Transverse colon (tissue), 4 donors: Measurements from ENCODE around the gene IFNGR2. TPM values are rescaled to one million over a fixed set of nuclear protein-coding genes. Genes with fewer than 3 reads are reported as not detected.

ENCODE experiments used
- DNase-seq: peaks from one replicate; pipeline ENCODE4 v3.0.0-alpha.2; 2019
- H3K27ac ChIP-seq, 4 donors: fragments of 200-600 bp; sonication (generic); 2 replicates each; pipeline ENCODE4 v1.5.1; 2016 to 2018; ENCODE audit warnings: inconsistent platforms in 4 of 4
- H3K27me3 ChIP-seq: fragments of 200-600 bp; sonication (generic); 2 replicates; pipeline ENCODE4 v1.5.1; 2017; ENCODE audit warnings: inconsistent platforms
- H3K36me3 ChIP-seq, 4 donors: fragments of 200-600 bp; sonication (generic); 2 replicates each; pipeline ENCODE4 v1.5.1; 2017 to 2019; ENCODE audit warnings: inconsistent platforms in 4 of 4
- H3K4me1 ChIP-seq, 4 donors: fragments of 200-600 bp; sonication (generic); 2 replicates each; pipeline ENCODE4 v1.5.1; 2017 to 2020; ENCODE audit warnings: inconsistent platforms in 4 of 4
- H3K4me3 ChIP-seq, 4 donors: fragments of 200-600 bp; sonication (generic); 1 replicate in 1 of 4; 2 replicates in 3 of 4; pipeline versions ENCODE4 v1.5.1 to v1.6.1; 2017 to 2019; ENCODE audit warnings: inconsistent platforms in 4 of 4
- H3K9me3 ChIP-seq, 2 donors: fragments of 200-600 bp; sonication (generic); 2 replicates each; pipeline ENCODE4 v1.5.1; 2017 to 2019; ENCODE audit warnings: inconsistent platforms in 2 of 2
- EP300 ChIP-seq: sonication (generic); formaldehyde crosslinking; IDR thresholded peaks from one replicate; pipeline ENCODE4 v1.6.1; 2017; ENCODE audit warnings: antibody characterized with exemption, low read depth
- POLR2A ChIP-seq: fragments of 450-650 bp; IDR thresholded peaks from one replicate; pipeline ENCODE4 v1.6.1; 2016; ENCODE audit warnings: antibody characterized with exemption, mild to moderate bottlenecking, moderate library complexity
- POLR2AphosphoS5 ChIP-seq, 3 donors: sonication (generic); formaldehyde crosslinking; IDR thresholded peaks; one replicate each; pipeline ENCODE4 v1.6.1; 2016; ENCODE audit warnings: antibody characterized with exemption in 3 of 3
- WGBS, 2 donors: methylation state at CpG; one replicate each; pipeline ENCODE4 v1.1.5; 2018; ENCODE audit warnings: low coverage in 1 of 2; 5-methylcytosine and 5-hydroxymethylcytosine counted together
- in situ Hi-C, 4 donors: fragments of 200-750 bp; cut with MboI; loops; one replicate each; pipeline versions ENCODE4 v1.15.0 to v1.15.1; 2017; ENCODE audit warnings: low sequenced_read_pairs in 3 of 4, low pct_ligation_motif_present in 1 of 4, low pct_unique_long_range_greater_than_20kb in 1 of 4
- intact Hi-C: fragments of 100-400 bp; cut with DNase I; formaldehyde crosslinking; loops from one replicate; pipeline ENCODE4 v1.15.1; 2023; ENCODE audit warnings: low total_unique reads
- total RNA-seq, 4 donors: library from RNA; depleted of rRNA; stranded (reverse); fragments of >200 nt; gene quantifications; one replicate each; pipeline ENCODE4 v1.1.0, GENCODE V29; 2016
- TF ChIP-seq, protein P1 (sequence below), 5 experiments: fragments of 200-600 bp in 3 of 5; fragments of 450-650 bp in 2 of 5; sonication (generic) in 3 of 5; IDR thresholded peaks; 1 replicate in 2 of 5; 2 replicates in 3 of 5; pipeline ENCODE4 v1.5.1; 2016 to 2017; ENCODE audit warnings: antibody characterized with exemption in 5 of 5, inconsistent platforms in 3 of 5, mild to moderate bottlenecking in 2 of 5, moderate library complexity in 1 of 5

IFNGR2 gene
- total RNA-seq, 4 donors from 2014 or later: 40.8 to 131 (median 76.6) TPM

DNA sequence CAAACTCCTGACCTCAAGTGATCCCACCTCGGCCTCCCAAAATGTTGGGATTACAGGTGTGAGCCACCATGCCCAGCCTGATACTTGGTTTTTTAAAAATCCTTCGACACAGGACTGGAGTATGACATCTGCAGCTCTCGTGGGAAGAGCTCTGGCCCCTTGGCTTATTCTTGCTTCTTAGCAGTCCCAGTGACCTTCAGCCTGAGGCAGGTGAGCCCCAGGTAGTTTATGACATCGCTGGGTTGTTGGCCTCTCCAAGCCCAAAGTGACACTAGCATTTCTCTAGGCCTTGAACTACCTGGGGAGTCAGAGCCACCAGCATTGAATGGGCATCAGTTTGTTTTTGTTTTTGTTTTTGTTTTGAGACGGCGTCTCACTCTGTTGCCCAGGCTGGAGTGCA is 15.9 kb upstream of the IFNGR2 start:
- in situ Hi-C loops (no loop called here), intact Hi-C loops (no loop called here)
- Histone ChIP-seq H3K27me3 (no peaks in the 10 kb centered on the region), H3K36me3 (no peaks in the 10 kb centered on the region), H3K27ac (no peak overlapping the region), H3K4me1 (peaks cover 0 to 29% (median 8%) of the 10 kb centered on the region in 4 donors), H3K4me3 (no peak overlapping the region), H3K9me3 (no peaks in the 10 kb centered on the region)
- WGBS, 2 donors: 85 to 99% methylated on average over 3 to 6 of the region's 6 CpGs
- no peak for DNase-seq
- TF ChIP-seq EP300 (no peak), POLR2A (no peak), POLR2AphosphoS5 (IDR thresholded peaks at IDR 0.05) (no peak)
- TF ChIP-seq, protein P1, sequence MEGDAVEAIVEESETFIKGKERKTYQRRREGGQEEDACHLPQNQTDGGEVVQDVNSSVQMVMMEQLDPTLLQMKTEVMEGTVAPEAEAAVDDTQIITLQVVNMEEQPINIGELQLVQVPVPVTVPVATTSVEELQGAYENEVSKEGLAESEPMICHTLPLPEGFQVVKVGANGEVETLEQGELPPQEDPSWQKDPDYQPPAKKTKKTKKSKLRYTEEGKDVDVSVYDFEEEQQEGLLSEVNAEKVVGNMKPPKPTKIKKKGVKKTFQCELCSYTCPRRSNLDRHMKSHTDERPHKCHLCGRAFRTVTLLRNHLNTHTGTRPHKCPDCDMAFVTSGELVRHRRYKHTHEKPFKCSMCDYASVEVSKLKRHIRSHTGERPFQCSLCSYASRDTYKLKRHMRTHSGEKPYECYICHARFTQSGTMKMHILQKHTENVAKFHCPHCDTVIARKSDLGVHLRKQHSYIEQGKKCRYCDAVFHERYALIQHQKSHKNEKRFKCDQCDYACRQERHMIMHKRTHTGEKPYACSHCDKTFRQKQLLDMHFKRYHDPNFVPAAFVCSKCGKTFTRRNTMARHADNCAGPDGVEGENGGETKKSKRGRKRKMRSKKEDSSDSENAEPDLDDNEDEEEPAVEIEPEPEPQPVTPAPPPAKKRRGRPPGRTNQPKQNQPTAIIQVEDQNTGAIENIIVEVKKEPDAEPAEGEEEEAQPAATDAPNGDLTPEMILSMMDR (IDR thresholded peaks at IDR 0.05): no peak

DNA sequence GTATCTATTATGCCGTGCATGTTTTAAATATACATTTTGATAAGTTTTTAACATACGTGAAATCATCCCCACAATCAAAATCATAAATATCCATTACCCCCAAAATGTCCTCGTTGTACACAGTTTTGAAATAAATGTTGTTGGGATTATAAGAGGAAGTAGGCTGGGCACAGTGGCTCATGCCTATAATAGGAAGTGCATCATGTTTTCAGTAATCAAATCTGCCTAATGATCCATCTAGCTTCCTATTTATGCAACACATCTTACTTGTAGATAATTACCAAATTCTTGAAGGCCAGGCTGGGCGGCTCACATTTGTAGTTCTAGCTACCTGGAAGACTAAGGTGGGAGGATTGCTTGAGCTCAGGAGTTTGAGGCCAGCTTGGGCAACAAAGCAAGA is 15.0 kb upstream of the IFNGR2 start:
- Histone ChIP-seq H3K4me1 (peaks cover 0 to 20% (median 3%) of the 10 kb centered on the region in 4 donors), H3K4me3 (no peak overlapping the region), H3K27ac (no peak overlapping the region), H3K9me3 (no peaks in the 10 kb centered on the region), H3K36me3 (no peaks in the 10 kb centered on the region), H3K27me3 (no peaks in the 10 kb centered on the region)
- no peak for DNase-seq
- WGBS, 2 donors: 67 to 78% methylated on average over 4 of the region's 4 CpGs
- in situ Hi-C loops: no loop called here
- intact Hi-C loops: no loop called here
- TF ChIP-seq EP300: no peak
- TF ChIP-seq POLR2A: no peak
- TF ChIP-seq POLR2AphosphoS5 (IDR thresholded peaks at IDR 0.05): no peak
- TF ChIP-seq, protein P1 (IDR thresholded peaks at IDR 0.05): no peak

DNA sequence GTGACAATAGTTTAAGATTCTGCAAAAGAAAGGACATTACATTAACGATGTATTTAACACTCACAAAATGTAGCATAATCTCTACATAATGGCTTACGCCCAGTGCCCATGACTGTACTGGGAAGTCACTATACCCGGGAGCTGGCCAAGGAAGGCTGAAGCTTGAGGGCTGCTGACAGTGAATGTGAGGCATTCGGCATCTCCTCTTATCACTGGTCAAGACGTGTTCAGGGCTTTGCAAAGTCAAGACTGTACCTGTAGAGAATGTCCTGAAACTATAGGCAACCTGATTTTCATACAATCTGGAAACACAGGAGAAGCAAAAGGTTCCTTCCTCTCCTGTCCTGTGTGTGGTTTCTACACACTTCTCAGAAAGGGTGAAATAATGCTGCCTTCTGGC is 12.7 kb upstream of the IFNGR2 start:
- TF ChIP-seq, protein P1 (IDR thresholded peaks at IDR 0.05): no peak
- TF ChIP-seq POLR2AphosphoS5 (IDR thresholded peaks at IDR 0.05) (no peak), POLR2A (no peak), EP300 (no peak)
- no peaks in the 10 kb centered on the region for H3K9me3 ChIP-seq
- H3K4me1 ChIP-seq: no peaks in the 10 kb centered on the region
- WGBS, 2 donors: 81 to 85% methylated on average over 3 to 5 of the region's 5 CpGs
- DNase-seq: no peak
- intact Hi-C loops: no loop called here
- in situ Hi-C loops: no loop called here
- H3K27me3 ChIP-seq: no peaks in the 10 kb centered on the region
- H3K4me3 ChIP-seq: no peak overlapping the region
- H3K36me3 ChIP-seq: no peaks in the 10 kb centered on the region
- no peak overlapping the region for H3K27ac ChIP-seq

DNA sequence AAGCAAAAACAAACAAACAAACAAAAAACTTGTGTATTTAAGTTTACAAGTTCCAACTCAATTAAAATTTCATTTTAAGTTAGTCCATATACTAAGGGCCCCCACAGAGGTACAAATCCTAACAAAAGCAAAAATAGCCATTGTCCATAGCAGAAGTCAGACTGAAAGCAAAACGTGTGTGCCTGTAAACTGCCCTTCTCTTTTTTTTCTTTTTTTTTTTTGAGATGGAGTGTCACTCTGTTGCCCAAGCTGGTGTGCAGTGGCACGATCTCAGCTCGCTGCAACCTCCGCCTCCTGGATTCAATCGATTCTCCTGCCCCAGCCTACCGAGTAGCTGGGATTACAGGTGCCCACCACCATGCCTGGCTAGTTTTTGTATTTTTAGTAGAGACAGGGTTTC is 11.6 kb upstream of the IFNGR2 start:
- H3K9me3 ChIP-seq: no peaks in the 10 kb centered on the region
- WGBS, 2 donors: 80 to 87% methylated on average over 5 to 6 of the region's 6 CpGs
- no peak overlapping the region for H3K27ac ChIP-seq
- DNase-seq: no peak
- intact Hi-C loops: no loop called here
- H3K4me1 ChIP-seq: no peaks in the 10 kb centered on the region
- H3K36me3 ChIP-seq: no peaks in the 10 kb centered on the region
- no peak overlapping the region for H3K4me3 ChIP-seq
- no peaks in the 10 kb centered on the region for H3K27me3 ChIP-seq
- in situ Hi-C loops: no loop called here
- TF ChIP-seq POLR2A: no peak
- TF ChIP-seq, protein P1 (IDR thresholded peaks at IDR 0.05): no peak
- no peak for TF ChIP-seq POLR2AphosphoS5 (IDR thresholded peaks at IDR 0.05)
- no peak for TF ChIP-seq EP300
